IMR-90 (cell line): ENCODE data around the gene ADAP1. TPM values are rescaled to one million over a fixed set of nuclear protein-coding genes. Genes with fewer than 3 reads are reported as not detected.

Experiments
- ATAC-seq: fragments of 200-7000 bp; cut with Tn5 transposase; 2 replicates; pipeline ENCODE4 v1.9.1; 2020; ENCODE audit warnings: low read depth, mild to moderate bottlenecking, moderate library complexity
- BruUV-seq: library from RNA; stranded (reverse); fragments of 400-500 nt; replicated peaks from 2 replicates; lab custom pipeline; 2021; lab: Mats Ljungman, UMichigan
- CTCF ChIA-PET: fragments of 300-600 bp; formaldehyde crosslinking; extraction: SDS; loops from one replicate; lab custom pipeline; 2021; ENCODE audit warnings: antibody characterized with exemption; lab: Yijun Ruan, JAX
- POLR2A ChIA-PET: fragments of 300-600 bp; sonication (Branson Sonifier 250); formaldehyde crosslinking; loops from one replicate; lab custom pipeline; 2022; ENCODE audit warnings: antibody characterized with exemption; ENCODE audit not compliant: unreplicated experiment; lab: Charles Lee
- DNase-seq: peaks from one replicate; pipeline ENCODE4 v3.0.0; 2013
- H2AFZ ChIP-seq: replicated peaks from 2 replicates; pipeline ENCODE3; 2013; ENCODE audit warnings: low read length, mild to moderate bottlenecking; ENCODE audit not compliant: poor library complexity
- H2AK5ac ChIP-seq: 2 replicates; pipeline ENCODE4 v1.6.1; 2013; ENCODE audit warnings: low read depth, low read length, inconsistent platforms
- H2AK9ac ChIP-seq: replicated peaks from 2 replicates; pipeline ENCODE3; 2013; ENCODE audit warnings: mild to moderate bottlenecking, low read depth, low read length, moderate library complexity; ENCODE audit not compliant: poor library complexity
- H2BK120ac ChIP-seq: 2 replicates; pipeline ENCODE4 v1.6.1; 2013; ENCODE audit warnings: low read depth, low read length, inconsistent platforms
- H2BK15ac ChIP-seq: 3 replicates; pipeline ENCODE4 v1.6.1; 2013; ENCODE audit warnings: low read depth, low read length, inconsistent platforms
- H2BK20ac ChIP-seq: 2 replicates; pipeline ENCODE4 v1.6.1; 2013; ENCODE audit warnings: low read depth, mild to moderate bottlenecking, inconsistent platforms, low read length, moderate library complexity
- H2BK5ac ChIP-seq: 2 replicates; pipeline ENCODE4 v1.6.1; 2013; ENCODE audit warnings: mild to moderate bottlenecking, low read depth, low read length, inconsistent platforms; ENCODE audit not compliant: poor library complexity, severe bottlenecking
- H3K14ac ChIP-seq: replicated peaks from 2 replicates; pipeline ENCODE4 v1.6.1; 2013; ENCODE audit warnings: low read depth, low read length, inconsistent platforms
- H3K18ac ChIP-seq: 2 replicates; pipeline ENCODE4 v1.6.1; 2013; ENCODE audit warnings: low read depth, low read length, control low read depth
- H3K23ac ChIP-seq: 2 replicates; pipeline ENCODE4 v1.6.1; 2013; ENCODE audit warnings: low read depth, low read length, inconsistent platforms
- H3K27ac ChIP-seq: 2 replicates; pipeline ENCODE4 v1.5.1; 2013; ENCODE audit warnings: mild to moderate bottlenecking, control low read depth, low read length; ENCODE audit not compliant: insufficient read depth
- H3K27me3 ChIP-seq: 2 replicates; pipeline ENCODE4 v1.6.1; 2013; ENCODE audit warnings: low read length; ENCODE audit not compliant: control insufficient read depth, insufficient read depth
- H3K36me3 ChIP-seq: 2 replicates; pipeline ENCODE4 v1.6.1; 2013; ENCODE audit warnings: low read length, mixed read lengths; ENCODE audit not compliant: control insufficient read depth, insufficient read depth
- H3K4ac ChIP-seq: 2 replicates; pipeline ENCODE4 v1.6.1; 2013; ENCODE audit warnings: low read depth, low read length, inconsistent platforms
- H3K4me1 ChIP-seq: 2 replicates; pipeline ENCODE4 v1.6.1; 2013; ENCODE audit warnings: low read length, mixed read lengths; ENCODE audit not compliant: control insufficient read depth, insufficient read depth
- H3K4me2 ChIP-seq: 2 replicates; pipeline ENCODE4 v1.6.1; 2013; ENCODE audit warnings: low read depth, mild to moderate bottlenecking, control low read depth, low read length, moderate library complexity
- H3K4me3 ChIP-seq: 2 replicates; pipeline ENCODE4 v1.5.1; 2013; ENCODE audit warnings: low read depth, mild to moderate bottlenecking, control low read depth, low read length, moderate library complexity; ENCODE audit not compliant: insufficient read depth
- H3K56ac ChIP-seq: 2 replicates; pipeline ENCODE4 v1.6.1; 2013; ENCODE audit warnings: low read length, inconsistent platforms; ENCODE audit not compliant: insufficient read depth; ENCODE audit errors: extremely low read depth
- H3K79me1 ChIP-seq, 2 experiments: 2 replicates each; pipeline ENCODE4 v1.6.1; 2013; ENCODE audit warnings: low read length in 2 of 2, inconsistent platforms in 1 of 2, low read depth in 1 of 2
- H3K9ac ChIP-seq: 2 replicates; pipeline ENCODE4 v1.6.1; 2013; ENCODE audit warnings: low read depth, low read length, control low read depth
- H3K9me1 ChIP-seq: 2 replicates; pipeline ENCODE4 v1.6.1; 2013; ENCODE audit warnings: low read length, inconsistent platforms; ENCODE audit not compliant: insufficient read depth
- H3K9me3 ChIP-seq: 2 replicates; pipeline ENCODE4 v1.6.1; 2013; ENCODE audit warnings: low read length; ENCODE audit not compliant: control insufficient read depth, insufficient read depth
- H4K20me1 ChIP-seq: 2 replicates; pipeline ENCODE4 v1.6.1; 2013; ENCODE audit warnings: low read length, inconsistent platforms; ENCODE audit not compliant: insufficient read depth
- H4K5ac ChIP-seq: 2 replicates; pipeline ENCODE4 v1.6.1; 2013; ENCODE audit warnings: mild to moderate bottlenecking, low read depth, low read length, control low read depth
- H4K8ac ChIP-seq, 2 experiments: 2 replicates each; pipeline ENCODE4 v1.6.1; 2013; ENCODE audit warnings: low read depth in 2 of 2, low read length in 2 of 2, control low read depth in 1 of 2, inconsistent platforms in 1 of 2
- H4K91ac ChIP-seq: 2 replicates; pipeline ENCODE4 v1.6.1; 2013; ENCODE audit warnings: low read depth, low read length, inconsistent platforms; ENCODE audit not compliant: insufficient read depth
- BHLHE40 ChIP-seq: fragments of 150-350 bp; IDR thresholded peaks from 2 replicates; pipeline ENCODE4 v1.6.1; 2016; ENCODE audit warnings: mild to moderate bottlenecking, low read depth, low read length
- CEBPB ChIP-seq: IDR thresholded peaks from 2 replicates; pipeline ENCODE4 v1.6.1; 2012; ENCODE audit warnings: low read depth, low read length, improper control_type of control experiment
- CHD1 ChIP-seq: IDR thresholded peaks from 2 replicates; pipeline ENCODE4 v1.6.1; 2012; ENCODE audit warnings: low read depth, low read length, improper control_type of control experiment
- FOS ChIP-seq: fragments of 150-350 bp; IDR thresholded peaks from 2 replicates; pipeline ENCODE4 v1.6.1; 2016; ENCODE audit warnings: low read depth, low read length
- MAFK ChIP-seq: IDR thresholded peaks from 2 replicates; pipeline ENCODE4 v1.6.1; 2012; ENCODE audit warnings: low read depth, low read length, improper control_type of control experiment
- MAZ ChIP-seq: IDR thresholded peaks from 2 replicates; pipeline ENCODE4 v1.6.1; 2012; ENCODE audit warnings: low read depth, mild to moderate bottlenecking, low read length, improper control_type of control experiment, moderate library complexity, borderline replicate concordance
- MXI1 ChIP-seq: IDR thresholded peaks from 2 replicates; pipeline ENCODE4 v1.6.1; 2012; ENCODE audit warnings: low read depth, mild to moderate bottlenecking, low read length, moderate library complexity, borderline replicate concordance
- NFE2L2 ChIP-seq: fragments of 150-350 bp; IDR thresholded peaks from 2 replicates; pipeline ENCODE4 v1.6.1; 2016; ENCODE audit warnings: low read depth, mild to moderate bottlenecking, low read length
- POLR2A ChIP-seq: IDR thresholded peaks from 2 replicates; pipeline ENCODE4 v1.6.1; 2012; ENCODE audit warnings: mild to moderate bottlenecking, low read depth, low read length
- RAD21 ChIP-seq: IDR thresholded peaks from 2 replicates; pipeline ENCODE4 v1.6.1; 2012; ENCODE audit warnings: low read length, improper control_type of control experiment
- RCOR1 ChIP-seq: IDR thresholded peaks from 2 replicates; pipeline ENCODE4 v1.6.1; 2012; ENCODE audit warnings: mild to moderate bottlenecking, low read length, improper control_type of control experiment; ENCODE audit not compliant: insufficient replicate concordance
- RFX5 ChIP-seq: IDR thresholded peaks from 2 replicates; pipeline ENCODE4 v1.8.0; 2012; ENCODE audit warnings: low read depth, mild to moderate bottlenecking, low read length, moderate library complexity
- SMC3 ChIP-seq: fragments of 150-350 bp; IDR thresholded peaks from 2 replicates; pipeline ENCODE4 v1.6.1; 2016; ENCODE audit warnings: low read depth, mild to moderate bottlenecking, antibody characterized with exemption, low read length, moderate library complexity
- WGBS, 2 experiments: methylation state at CpG; one replicate each; pipeline versions ENCODE4 v1.1.5 to v1.1.7; 2013; ENCODE audit warnings: missing lambda C conversion rate in 2 of 2; ENCODE audit not compliant: insufficient read length in 1 of 2; ENCODE audit errors: extremely low coverage in 2 of 2; 5-methylcytosine and 5-hydroxymethylcytosine counted together
- dilution Hi-C: fragments of 300-500 bp; cut with HindIII; formaldehyde crosslinking; loops from one replicate; pipeline ENCODE4 v1.14.3; 2018; ENCODE audit warnings: low sequenced_read_pairs; ENCODE audit not compliant: unreplicated experiment
- in situ Hi-C: fragments of 300-500 bp; cut with MboI; formaldehyde crosslinking; loops from 3 replicates; pipeline ENCODE4 v1.14.3; 2019; ENCODE audit warnings: low sequenced_read_pairs, inconsistent platforms, mixed read lengths
- intact Hi-C: fragments of 100-400 bp; cut with micrococcal nuclease; formaldehyde crosslinking; loops from 2 replicates; pipeline ENCODE4 v1.10.0; 2022
- polyA plus RNA-seq, 3 experiments: library from polyadenylated mRNA; depleted of rRNA; stranded (reverse); fragments of >200 nt; gene quantifications; 2 replicates each; pipeline ENCODE4 v1.2.3, GENCODE V29; 2012; ENCODE audit warnings: low replicate concordance in 1 of 3
- total RNA-seq: library from RNA; depleted of rRNA; stranded (reverse); fragments of >200 nt; gene quantifications from 2 replicates; pipeline ENCODE4 v1.2.3, GENCODE V29; 2012
- TF ChIP-seq, protein P1 (sequence below): fragments of 150-350 bp; IDR thresholded peaks from 2 replicates; pipeline ENCODE4 v1.6.1; 2016; ENCODE audit warnings: low read depth, mild to moderate bottlenecking, low read length, moderate library complexity, borderline replicate concordance
- TF ChIP-seq, protein P2 (sequence below): fragments of 150-350 bp; IDR thresholded peaks from 2 replicates; pipeline ENCODE4 v1.6.1; 2017; ENCODE audit warnings: mild to moderate bottlenecking, antibody characterized with exemption, low read length, low read depth
- TF ChIP-seq, protein P3 (sequence below): conservative IDR thresholded peaks from 2 replicates; pipeline ENCODE4 v1.5.1; 2012; ENCODE audit warnings: mild to moderate bottlenecking, low read depth, low read length, improper control_type of control experiment

ADAP1 gene
- total and polyA plus RNA-seq, 2 of the 4 experiments (the other 2 are of a cell fraction) = 1.4 to 2.0 TPM

DNA sequence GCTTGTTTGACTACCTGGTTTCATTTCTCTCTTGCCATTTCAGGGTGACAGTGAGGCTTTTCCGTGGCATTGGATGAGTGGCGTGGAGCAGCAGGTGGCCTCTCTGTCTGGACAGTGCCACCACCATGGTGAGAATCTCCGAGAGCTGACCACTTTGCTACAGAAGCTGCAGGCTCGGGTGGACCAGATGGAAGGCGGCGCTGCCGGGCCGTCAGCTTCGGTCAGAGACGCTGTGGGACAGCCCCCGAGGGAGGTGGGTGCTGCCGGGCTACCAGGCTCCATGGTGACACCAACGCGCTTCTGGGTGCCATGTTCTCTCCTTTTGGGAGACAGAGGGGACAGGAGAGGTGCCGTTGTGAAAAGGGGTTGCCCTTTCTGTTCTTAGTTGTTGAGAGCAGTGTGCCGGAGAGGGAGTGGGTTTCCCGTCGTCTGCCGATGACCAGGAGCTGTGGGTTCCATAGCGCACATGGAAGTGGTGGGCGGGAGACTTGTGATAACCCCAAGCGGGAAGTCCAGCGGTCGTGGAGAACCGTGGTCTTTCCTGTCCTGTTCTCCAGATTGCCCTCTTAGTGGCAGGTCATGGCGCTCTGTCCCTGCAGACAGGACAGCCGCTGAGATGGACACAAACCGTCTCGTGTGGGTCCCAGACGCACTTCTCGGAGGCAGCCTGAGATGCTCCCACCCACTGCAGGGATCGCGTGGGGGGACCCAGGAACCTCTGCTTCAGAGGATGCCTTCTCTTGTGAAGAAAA is 100.9 kb downstream of the ADAP1 start:
- TF ChIP-seq RAD21 (no peak), NFE2L2 (no peak), MAFK (no peak), SMC3 (no peak), CEBPB (no peak), RCOR1 (no peak), POLR2A (no peak), MXI1 (no peak), MAZ (no peak), CHD1 (no peak), RFX5 (no peak), FOS (no peak), BHLHE40 (no peak)
- TF ChIP-seq, protein P1, sequence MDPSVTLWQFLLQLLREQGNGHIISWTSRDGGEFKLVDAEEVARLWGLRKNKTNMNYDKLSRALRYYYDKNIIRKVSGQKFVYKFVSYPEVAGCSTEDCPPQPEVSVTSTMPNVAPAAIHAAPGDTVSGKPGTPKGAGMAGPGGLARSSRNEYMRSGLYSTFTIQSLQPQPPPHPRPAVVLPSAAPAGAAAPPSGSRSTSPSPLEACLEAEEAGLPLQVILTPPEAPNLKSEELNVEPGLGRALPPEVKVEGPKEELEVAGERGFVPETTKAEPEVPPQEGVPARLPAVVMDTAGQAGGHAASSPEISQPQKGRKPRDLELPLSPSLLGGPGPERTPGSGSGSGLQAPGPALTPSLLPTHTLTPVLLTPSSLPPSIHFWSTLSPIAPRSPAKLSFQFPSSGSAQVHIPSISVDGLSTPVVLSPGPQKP = no peak
- TF ChIP-seq, protein P2, sequence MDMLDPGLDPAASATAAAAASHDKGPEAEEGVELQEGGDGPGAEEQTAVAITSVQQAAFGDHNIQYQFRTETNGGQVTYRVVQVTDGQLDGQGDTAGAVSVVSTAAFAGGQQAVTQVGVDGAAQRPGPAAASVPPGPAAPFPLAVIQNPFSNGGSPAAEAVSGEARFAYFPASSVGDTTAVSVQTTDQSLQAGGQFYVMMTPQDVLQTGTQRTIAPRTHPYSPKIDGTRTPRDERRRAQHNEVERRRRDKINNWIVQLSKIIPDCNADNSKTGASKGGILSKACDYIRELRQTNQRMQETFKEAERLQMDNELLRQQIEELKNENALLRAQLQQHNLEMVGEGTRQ = no peak
- TF ChIP-seq, protein P3, sequence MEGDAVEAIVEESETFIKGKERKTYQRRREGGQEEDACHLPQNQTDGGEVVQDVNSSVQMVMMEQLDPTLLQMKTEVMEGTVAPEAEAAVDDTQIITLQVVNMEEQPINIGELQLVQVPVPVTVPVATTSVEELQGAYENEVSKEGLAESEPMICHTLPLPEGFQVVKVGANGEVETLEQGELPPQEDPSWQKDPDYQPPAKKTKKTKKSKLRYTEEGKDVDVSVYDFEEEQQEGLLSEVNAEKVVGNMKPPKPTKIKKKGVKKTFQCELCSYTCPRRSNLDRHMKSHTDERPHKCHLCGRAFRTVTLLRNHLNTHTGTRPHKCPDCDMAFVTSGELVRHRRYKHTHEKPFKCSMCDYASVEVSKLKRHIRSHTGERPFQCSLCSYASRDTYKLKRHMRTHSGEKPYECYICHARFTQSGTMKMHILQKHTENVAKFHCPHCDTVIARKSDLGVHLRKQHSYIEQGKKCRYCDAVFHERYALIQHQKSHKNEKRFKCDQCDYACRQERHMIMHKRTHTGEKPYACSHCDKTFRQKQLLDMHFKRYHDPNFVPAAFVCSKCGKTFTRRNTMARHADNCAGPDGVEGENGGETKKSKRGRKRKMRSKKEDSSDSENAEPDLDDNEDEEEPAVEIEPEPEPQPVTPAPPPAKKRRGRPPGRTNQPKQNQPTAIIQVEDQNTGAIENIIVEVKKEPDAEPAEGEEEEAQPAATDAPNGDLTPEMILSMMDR = no peak
- Histone ChIP-seq H3K27me3 (no peaks in the 10 kb centered on the region), H3K79me1 (peaks cover 11 to 34% of the 10 kb centered on the region in 2 experiments), H2AK9ac (no peak overlapping the region), H3K18ac (no peak overlapping the region), H2AK5ac (no peak overlapping the region), H2BK5ac (no peak overlapping the region), H4K20me1 (peaks cover 12% of the 10 kb centered on the region; the same call in 1 of the 2 replicates), H2BK120ac (no peak overlapping the region), H3K4me2 (no peak overlapping the region), H3K9me3 (no peaks in the 10 kb centered on the region), H3K9ac (no peak overlapping the region), H3K4me1 (no peaks in the 10 kb centered on the region), H4K91ac (no peak overlapping the region), H3K14ac (no peak overlapping the region), H4K5ac (no peak overlapping the region), H3K36me3 (peaks cover 67% of the 10 kb centered on the region), H4K8ac (no peak overlapping the region), H3K4ac (no peak overlapping the region), H3K27ac (no peak overlapping the region), H3K4me3 (no peak overlapping the region), H3K9me1 (peaks cover 6% of the 10 kb centered on the region; the same call in 1 of the 2 replicates), H2AFZ (no peak overlapping the region), H3K56ac (no peak overlapping the region), H2BK20ac (no peak overlapping the region), H2BK15ac (no peak overlapping the region), H3K23ac (no peak overlapping the region)
- ATAC-seq (no peak), DNase-seq (no peak)
- no TSS peak for BruUV-seq
- intact Hi-C loops (no loop called here), dilution Hi-C loops (no loop called here), in situ Hi-C loops (no loop called here)
- 93% methylated on average over 18 of the region's 33 CpGs; no CpG with 5 or more reads in 1 of the 2 experiments for WGBS, 2 experiments
- CTCF ChIA-PET = no interaction called here
- POLR2A ChIA-PET = no interaction called here
